Fibroblast of villous mesenchyme (primary cell): Measurements from ENCODE around the gene IER5L. TPM values are rescaled to one million over a fixed set of nuclear protein-coding genes. Genes with fewer than 3 reads are reported as not detected.

ENCODE experiments used
- DNase-seq: peaks from one replicate; pipeline ENCODE4 v3.0.0-alpha.2; 2010; ENCODE audit warnings: low read depth
- H3K4me3 ChIP-seq: 2 replicates; pipeline ENCODE4 v1.5.1; 2011; ENCODE audit warnings: low read depth, mild to moderate bottlenecking, low read length
- total RNA-seq: library from RNA; depleted of rRNA; stranded (reverse); fragments of >200 nt; gene quantifications from 2 replicates; pipeline ENCODE4 v1.2.3, GENCODE V29; 2012
- TF ChIP-seq, protein P1 (sequence below): IDR thresholded peaks from 2 replicates; pipeline ENCODE4 v1.5.1; 2012; ENCODE audit warnings: low read depth, mild to moderate bottlenecking, low read length; ENCODE audit not compliant: insufficient read depth

IER5L gene
- total RNA-seq, 1 donor, result 60.5 TPM

DNA sequence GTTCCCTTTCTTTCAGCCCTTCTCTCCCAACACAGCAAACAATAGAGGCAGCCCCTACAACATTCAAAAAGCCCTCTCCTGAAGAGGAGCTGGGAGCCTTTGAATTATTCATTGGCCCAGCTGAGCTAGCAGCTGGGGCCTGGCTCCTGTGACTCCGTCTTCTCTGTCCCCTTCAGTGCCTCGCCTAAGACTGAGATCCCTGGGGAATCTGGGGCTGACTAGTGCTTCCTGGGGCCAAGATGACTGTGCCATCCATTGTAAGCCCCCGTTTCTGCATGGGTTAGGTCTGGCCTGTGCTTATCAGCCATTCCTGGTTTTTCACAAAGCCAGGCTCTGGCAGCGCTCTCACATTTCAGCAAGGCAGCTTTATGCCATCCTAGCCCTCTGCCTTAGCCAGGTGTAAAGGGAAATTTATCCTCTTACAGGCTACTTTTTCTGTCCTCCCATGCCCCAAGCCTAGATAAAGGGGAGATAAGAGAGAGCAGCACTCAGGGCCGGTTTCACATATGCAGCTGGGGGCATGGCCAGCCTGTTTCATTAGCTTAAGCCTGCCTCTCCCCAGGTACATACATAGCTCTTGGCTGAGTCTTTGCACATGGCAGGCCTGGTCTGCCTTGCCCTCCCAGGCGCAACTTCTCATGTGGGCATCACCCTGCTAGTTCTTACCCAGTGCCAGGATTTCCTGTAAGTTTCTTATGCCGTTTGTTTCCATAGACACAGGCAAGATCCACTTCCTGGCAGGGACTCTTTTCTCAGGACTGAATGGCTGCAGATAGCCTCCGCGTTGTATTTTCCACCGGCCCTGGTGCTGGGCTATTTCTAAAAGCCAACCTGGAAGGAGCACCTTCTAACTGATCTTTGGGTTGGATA, 51.1 kb downstream of the IER5L start:
- DNase-seq, result no peak
- TF ChIP-seq, protein P1, sequence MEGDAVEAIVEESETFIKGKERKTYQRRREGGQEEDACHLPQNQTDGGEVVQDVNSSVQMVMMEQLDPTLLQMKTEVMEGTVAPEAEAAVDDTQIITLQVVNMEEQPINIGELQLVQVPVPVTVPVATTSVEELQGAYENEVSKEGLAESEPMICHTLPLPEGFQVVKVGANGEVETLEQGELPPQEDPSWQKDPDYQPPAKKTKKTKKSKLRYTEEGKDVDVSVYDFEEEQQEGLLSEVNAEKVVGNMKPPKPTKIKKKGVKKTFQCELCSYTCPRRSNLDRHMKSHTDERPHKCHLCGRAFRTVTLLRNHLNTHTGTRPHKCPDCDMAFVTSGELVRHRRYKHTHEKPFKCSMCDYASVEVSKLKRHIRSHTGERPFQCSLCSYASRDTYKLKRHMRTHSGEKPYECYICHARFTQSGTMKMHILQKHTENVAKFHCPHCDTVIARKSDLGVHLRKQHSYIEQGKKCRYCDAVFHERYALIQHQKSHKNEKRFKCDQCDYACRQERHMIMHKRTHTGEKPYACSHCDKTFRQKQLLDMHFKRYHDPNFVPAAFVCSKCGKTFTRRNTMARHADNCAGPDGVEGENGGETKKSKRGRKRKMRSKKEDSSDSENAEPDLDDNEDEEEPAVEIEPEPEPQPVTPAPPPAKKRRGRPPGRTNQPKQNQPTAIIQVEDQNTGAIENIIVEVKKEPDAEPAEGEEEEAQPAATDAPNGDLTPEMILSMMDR, result no peak
- no peak overlapping the region for H3K4me3 ChIP-seq

Other genes with a start within 250 kb of the IER5L start
- 24.8 and 31.5 TPM in 2 replicates for gene DOLK, start 230.7 kb downstream of the IER5L start, total RNA-seq
- gene NUP188, start 230.6 kb downstream of the IER5L start, total RNA-seq, result 48.0 and 59.2 TPM in 2 replicates
- gene SH3GLB2, start 149.9 kb downstream of the IER5L start, total RNA-seq, result 30.9 and 39.3 TPM in 2 replicates
- 22.5 and 26.1 TPM in 2 replicates for gene MIGA2, start 141.6 kb downstream of the IER5L start, total RNA-seq
- gene DOLPP1, start 97.2 kb downstream of the IER5L start, total RNA-seq, result 11.6 and 14.2 TPM in 2 replicates
- gene CRAT, start 67.5 kb downstream of the IER5L start, total RNA-seq, result 33.2 and 38.7 TPM in 2 replicates
- gene PTPA, start 66.8 kb downstream of the IER5L start, total RNA-seq, result 133 and 136 TPM in 2 replicates